K562 treated with DMSO at 1 percent for 12 hours (cell line): ENCODE measurements around the gene ACER2. TPM values are rescaled to one million over a fixed set of nuclear protein-coding genes. Genes with fewer than 3 reads are reported as not detected.

ENCODE experiments used
- total RNA-seq: library from RNA; unstranded; fragments of 300-600 nt; gene quantifications from 2 replicates; pipeline ENCODE4 v1.2.3, GENCODE V29; 2022; ENCODE audit not compliant: insufficient read depth

ACER2 gene
- total RNA-seq, result 0.85 and 3.8 TPM in 2 replicates

GRCh38 chr9:19408693-19409400, at the start of gene ACER2:
Gene ACER2 (plus strand): TSS chr9:19409009. CDS start chr9:19409085, 76 bp downstream.

Other genes with a start within 250 kb of the ACER2 start
- gene DENND4C, start 178.3 kb upstream of the ACER2 start, total RNA-seq, result 3.4 and 14.5 TPM in 2 replicates
- gene RPS6, start 28.8 kb upstream of the ACER2 start, total RNA-seq, result 2,427 and 2,875 TPM in 2 replicates